Neuronal stem cell (in vitro differentiated cells): ENCODE data around the gene IL37.
A peak's percentile ranks its signal among the peaks of the same experiment; 100 is the strongest.

ENCODE experiments used
- DNase-seq: peaks from one replicate; pipeline ENCODE4 v3.0.0-alpha.2; 2013; ENCODE audit warnings: low spot score
- H2AFZ ChIP-seq: one replicate; pipeline ENCODE4 v1.6.1; 2013; ENCODE audit warnings: mild to moderate bottlenecking, low read length, inconsistent platforms
- H2AK5ac ChIP-seq: 2 replicates; pipeline ENCODE4 v1.6.1; 2013; ENCODE audit warnings: low read depth, mild to moderate bottlenecking, inconsistent platforms, low read length, moderate library complexity, mixed read lengths
- H2BK120ac ChIP-seq: 2 replicates; pipeline ENCODE4 v1.6.1; 2013; ENCODE audit warnings: low read depth, mild to moderate bottlenecking, inconsistent platforms, low read length, moderate library complexity, mixed read lengths
- H2BK12ac ChIP-seq: one replicate; pipeline ENCODE4 v1.6.1; 2013; ENCODE audit warnings: low read length, inconsistent platforms
- H2BK15ac ChIP-seq: 2 replicates; pipeline ENCODE4 v1.6.1; 2013; ENCODE audit warnings: mild to moderate bottlenecking, low read length, inconsistent platforms, mixed read lengths
- H2BK5ac ChIP-seq: one replicate; pipeline ENCODE4 v1.6.1; 2013; ENCODE audit warnings: inconsistent platforms, mild to moderate bottlenecking, low read length, moderate library complexity
- H3K14ac ChIP-seq: one replicate; pipeline ENCODE4 v1.6.1; 2013; ENCODE audit warnings: low read length, inconsistent platforms
- H3K18ac ChIP-seq: 2 replicates; pipeline ENCODE4 v1.6.1; 2013; ENCODE audit warnings: low read length, inconsistent platforms
- H3K23ac ChIP-seq: 2 replicates; pipeline ENCODE4 v1.6.1; 2013; ENCODE audit warnings: low read depth, mild to moderate bottlenecking, mixed read lengths, low read length, inconsistent platforms; ENCODE audit not compliant: poor library complexity
- H3K27ac ChIP-seq: replicated peaks from 3 replicates; pipeline ENCODE4 v1.5.1; 2013; ENCODE audit warnings: low read length, inconsistent platforms
- H3K27me3 ChIP-seq, 3 experiments: 2 replicates each; pipeline ENCODE4 v1.6.1; 2013; ENCODE audit warnings: low read length in 3 of 3, mild to moderate bottlenecking in 2 of 3, inconsistent platforms in 1 of 3, low read depth in 1 of 3, mixed read lengths in 1 of 3, moderate library complexity in 1 of 3; ENCODE audit not compliant: control insufficient read depth in 3 of 3, insufficient read depth in 3 of 3
- H3K36me3 ChIP-seq, 2 donors: replicated peaks in 1 of 2; 2 replicates each; pipeline ENCODE4 v1.6.1; 2013; ENCODE audit warnings: low read length in 2 of 2; ENCODE audit not compliant: control insufficient read depth in 2 of 2, insufficient read depth in 2 of 2
- H3K4ac ChIP-seq: 2 replicates; pipeline ENCODE4 v1.6.1; 2013; ENCODE audit warnings: inconsistent platforms, mild to moderate bottlenecking, low read length, moderate library complexity
- H3K4me1 ChIP-seq, 2 donors: 1 replicate in 1 of 2; 2 replicates in 1 of 2; pipeline ENCODE4 v1.6.1; 2013; ENCODE audit warnings: low read length in 2 of 2, low read depth in 1 of 2; ENCODE audit not compliant: control insufficient read depth in 2 of 2, insufficient read depth in 1 of 2
- H3K4me2 ChIP-seq: one replicate; pipeline ENCODE4 v1.6.1; 2013; ENCODE audit warnings: mild to moderate bottlenecking, low read length, inconsistent platforms; ENCODE audit not compliant: insufficient read depth, poor library complexity, severe bottlenecking
- H3K4me3 ChIP-seq, 2 donors: 2 replicates each; pipeline ENCODE4 v1.5.1; 2013; ENCODE audit warnings: low read length in 2 of 2, mild to moderate bottlenecking in 2 of 2, inconsistent platforms in 1 of 2, moderate library complexity in 1 of 2
- H3K79me1 ChIP-seq: one replicate; pipeline ENCODE4 v1.6.1; 2013; ENCODE audit warnings: low read depth, mild to moderate bottlenecking, inconsistent platforms, low read length, moderate library complexity
- H3K9ac ChIP-seq: one replicate; pipeline ENCODE4 v1.6.1; 2013; ENCODE audit warnings: mild to moderate bottlenecking, low read depth, low read length, inconsistent platforms; ENCODE audit not compliant: poor library complexity
- H3K9me3 ChIP-seq, 2 donors: replicated peaks in 1 of 2; 2 replicates each; pipeline versions ENCODE3 to v1.6.1; 2013; ENCODE audit warnings: low read length in 2 of 2, mild to moderate bottlenecking in 2 of 2, inconsistent platforms in 1 of 2, low read depth in 1 of 2, mixed read lengths in 1 of 2, moderate library complexity in 1 of 2; ENCODE audit not compliant: control insufficient read depth in 2 of 2, insufficient read depth in 1 of 2
- H4K8ac ChIP-seq: one replicate; pipeline ENCODE4 v1.6.1; 2013; ENCODE audit warnings: low read depth, mild to moderate bottlenecking, inconsistent platforms, low read length, moderate library complexity
- H4K91ac ChIP-seq: one replicate; pipeline ENCODE4 v1.6.1; 2013; ENCODE audit warnings: low read length, low read depth, mild to moderate bottlenecking, inconsistent platforms; ENCODE audit not compliant: poor library complexity
- WGBS, 2 donors: extraction: QIAGEN DNeasy Blood & Tissue Kit; methylation state at CpG; one replicate each; pipeline ENCODE4 v1.1.7; 2013; ENCODE audit warnings: missing lambda C conversion rate in 2 of 2, mixed read lengths in 1 of 2; ENCODE audit not compliant: insufficient read length in 2 of 2, insufficient replicate concordance in 1 of 2; ENCODE audit errors: extremely low coverage in 2 of 2; 5-methylcytosine and 5-hydroxymethylcytosine counted together

Gene IL37

GRCh38 chr2:112957511-112957910 is 46.5 kb downstream of the IL37 start:
- Histone ChIP-seq H2BK5ac (no peak overlapping the region), H2AFZ (no peak overlapping the region), H3K4me3 (no peak overlapping the region), H3K36me3 (no peaks in the 10 kb centered on the region), H3K4me2 (no peak overlapping the region), H2BK120ac (no peak overlapping the region), H2BK12ac (no peak overlapping the region), H3K4ac (no peak overlapping the region), H2BK15ac (no peak overlapping the region), H3K27ac (no peak overlapping the region), H3K27me3 (peaks cover 0 to 9% (median 0%) of the 10 kb centered on the region in 3 experiments), H3K14ac (no peak overlapping the region), H3K18ac (no peak overlapping the region), H2AK5ac (no peak overlapping the region), H3K79me1 (no peaks in the 10 kb centered on the region), H3K23ac (no peak overlapping the region), H4K8ac (no peak overlapping the region), H3K4me1 (peaks cover 0 to 1% of the 10 kb centered on the region in 2 donors), H4K91ac (no peak overlapping the region), H3K9me3 (no peaks in the 10 kb centered on the region), H3K9ac (no peak overlapping the region)
- DNase-seq: no peak
- WGBS, 2 donors: no CpG with 5 or more reads among the region's 3 CpGs

- H3K9me3 ChIP-seq: no peaks in the 10 kb centered on the region
- WGBS, 2 donors: no CpG with 5 or more reads among the region's 9 CpGs
- DNase-seq: peak; percentile 37
- H3K27ac ChIP-seq: no peak overlapping the region
- H2BK5ac ChIP-seq: no peak overlapping the region
- no peak overlapping the region for H2BK120ac ChIP-seq
- no peak overlapping the region for H4K91ac ChIP-seq
- H4K8ac ChIP-seq: no peak overlapping the region
- peaks cover 0 to 1% of the 10 kb centered on the region in 2 donors for H3K4me1 ChIP-seq
- H2BK15ac ChIP-seq: no peak overlapping the region
- no peak overlapping the region for H2AK5ac ChIP-seq
- H3K27me3 ChIP-seq: peaks cover 0 to 9% (median 0%) of the 10 kb centered on the region in 3 experiments
- H3K23ac ChIP-seq: no peak overlapping the region
- no peaks in the 10 kb centered on the region for H3K36me3 ChIP-seq
- H2AFZ ChIP-seq: no peak overlapping the region
- H3K9ac ChIP-seq: no peak overlapping the region
- no peak overlapping the region for H3K14ac ChIP-seq
- H3K4me3 ChIP-seq: no peak overlapping the region
- no peak overlapping the region for H2BK12ac ChIP-seq
- no peak overlapping the region for H3K4me2 ChIP-seq
- no peak overlapping the region for H3K4ac ChIP-seq
- H3K18ac ChIP-seq: no peak overlapping the region
- H3K79me1 ChIP-seq: no peaks in the 10 kb centered on the region
Observed at GRCh38 chr2:112958428-112959108, 47.6 kb downstream of the IL37 start.

GRCh38 chr2:112959109-112959812 is 48.3 kb downstream of the IL37 start:
- Histone ChIP-seq H3K4me1 (peaks cover 0 to 1% of the 10 kb centered on the region in 2 donors), H3K14ac (no peak overlapping the region), H3K18ac (no peak overlapping the region), H3K9ac (no peak overlapping the region), H4K91ac (no peak overlapping the region), H3K79me1 (no peaks in the 10 kb centered on the region), H2BK15ac (no peak overlapping the region), H3K23ac (no peak overlapping the region), H2BK120ac (no peak overlapping the region), H4K8ac (no peak overlapping the region), H3K9me3 (no peaks in the 10 kb centered on the region), H3K36me3 (no peaks in the 10 kb centered on the region), H2AK5ac (no peak overlapping the region), H3K4me3 (no peak overlapping the region), H2AFZ (no peak overlapping the region), H3K4me2 (no peak overlapping the region), H2BK5ac (no peak overlapping the region), H3K27me3 (peaks cover 0 to 8% (median 0%) of the 10 kb centered on the region in 3 experiments), H2BK12ac (no peak overlapping the region), H3K27ac (no peak overlapping the region), H3K4ac (no peak overlapping the region)
- no CpG with 5 or more reads among the region's 14 CpGs for WGBS, 2 donors
- no peak for DNase-seq

GRCh38 chr2:112960230-112960825 is 49.4 kb downstream of the IL37 start:
- Histone ChIP-seq H4K91ac (no peak overlapping the region), H3K4me1 (peaks cover 0 to 1% of the 10 kb centered on the region in 2 donors), H2BK120ac (no peak overlapping the region), H2BK5ac (no peak overlapping the region), H3K9me3 (no peaks in the 10 kb centered on the region), H2BK15ac (no peak overlapping the region), H2AK5ac (no peak overlapping the region), H3K36me3 (no peaks in the 10 kb centered on the region), H3K27ac (no peak overlapping the region), H3K27me3 (peaks cover 0 to 5% (median 0%) of the 10 kb centered on the region in 3 experiments), H3K4me3 (no peak overlapping the region), H3K23ac (no peak overlapping the region), H3K9ac (no peak overlapping the region), H4K8ac (no peak overlapping the region), H2BK12ac (no peak overlapping the region), H3K18ac (no peak overlapping the region), H3K14ac (no peak overlapping the region), H2AFZ (no peak overlapping the region), H3K4me2 (no peak overlapping the region), H3K79me1 (no peaks in the 10 kb centered on the region), H3K4ac (no peak overlapping the region)
- no peak for DNase-seq
- no CpG with 5 or more reads among the region's 2 CpGs for WGBS, 2 donors
